Thyroid gland (tissue), 4 donors: ENCODE data around the gene GAS7.

ENCODE experiments used
- CTCF ChIP-seq, 6 experiments: fragments of 200-600 bp in 3 of 6; fragments of 450-650 bp in 3 of 6; sonication (generic) in 3 of 6; IDR thresholded peaks; one replicate each; pipeline ENCODE4 v1.5.1; 2016 to 2019; ENCODE audit warnings: antibody characterized with exemption in 6 of 6, mild to moderate bottlenecking in 2 of 6, inconsistent platforms in 1 of 6, moderate library complexity in 1 of 6
- POLR2A ChIP-seq, 2 donors: fragments of 450-650 bp; IDR thresholded peaks; one replicate each; pipeline ENCODE4 v1.6.1; 2017; ENCODE audit warnings: antibody characterized with exemption in 2 of 2, mild to moderate bottlenecking in 2 of 2, moderate library complexity in 1 of 2

DNA sequence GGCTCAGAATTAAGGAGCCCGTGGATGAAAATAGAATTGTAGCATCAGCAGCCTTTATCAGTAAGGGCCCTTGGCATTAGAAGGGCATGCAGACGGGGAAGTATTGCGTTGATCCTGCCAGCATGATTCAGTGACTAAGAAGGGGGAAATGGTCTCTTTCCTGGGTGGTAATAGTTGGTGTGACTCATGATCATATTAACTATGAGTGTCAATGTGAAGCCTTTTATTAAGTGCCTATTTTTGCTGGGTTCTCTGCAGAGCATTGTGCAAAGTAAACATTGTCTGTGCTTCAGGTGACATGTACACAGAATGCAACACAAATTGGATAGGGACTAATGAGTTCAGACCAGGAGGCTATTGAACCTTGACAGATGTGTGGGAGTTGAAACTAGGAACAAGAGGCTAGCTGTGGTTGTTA lies 317.8 kb downstream of the GAS7 start:
- TF ChIP-seq POLR2A (IDR thresholded peaks at IDR 0.05) (no peak), CTCF (IDR thresholded peaks at IDR 0.05) (no peak)
